PC-3 (cell line): Measurements from ENCODE around the gene DNAJC4. TPM values are rescaled to one million over a fixed set of nuclear protein-coding genes. Genes with fewer than 3 reads are reported as not detected.

ENCODE experiments used
- ATAC-seq: fragments of 200-7000 bp; cut with Tn5 transposase; 2 replicates; pipeline ENCODE4 v1.9.1; 2020; ENCODE audit warnings: mild to moderate bottlenecking, moderate library complexity
- BruUV-seq: library from RNA; stranded (reverse); fragments of 400-500 nt; replicated peaks from 2 replicates; lab custom pipeline; 2021; lab: Mats Ljungman, UMichigan
- CTCF ChIA-PET: fragments of 300-600 bp; sonication (Branson Sonifier 250); formaldehyde crosslinking; loops from one replicate; lab custom pipeline; 2022; ENCODE audit warnings: antibody characterized with exemption; lab: Charles Lee
- POLR2A ChIA-PET: fragments of 300-600 bp; sonication (Branson Sonifier 250); formaldehyde crosslinking; loops from one replicate; lab custom pipeline; 2022; ENCODE audit warnings: antibody characterized with exemption; ENCODE audit not compliant: unreplicated experiment; lab: Charles Lee
- DNase-seq: peaks from one replicate; pipeline ENCODE4 v3.0.0-alpha.2; 2015
- H2AFZ ChIP-seq: fragments of 300-600 bp; sonication (generic); 2 replicates; pipeline ENCODE4 v1.6.0; 2016; ENCODE audit warnings: antibody characterized with exemption, low read length
- H3F3A ChIP-seq: fragments of 300-600 bp; sonication (generic); one replicate; pipeline ENCODE4 v1.6.0; 2017; ENCODE audit warnings: antibody characterized with exemption, low read length, control low read depth, mild to moderate bottlenecking; ENCODE audit not compliant: unreplicated experiment
- H3K27ac ChIP-seq: fragments of 300-600 bp; sonication (generic); 2 replicates; pipeline ENCODE4 v1.5.1; 2016; ENCODE audit warnings: mild to moderate bottlenecking, low read length
- H3K27me3 ChIP-seq: fragments of 300-600 bp; sonication (generic); 2 replicates; pipeline ENCODE4 v1.6.1; 2016; ENCODE audit warnings: low read length, mixed read lengths
- H3K36me3 ChIP-seq: fragments of 300-600 bp; sonication (generic); 2 replicates; pipeline ENCODE4 v1.6.1; 2016; ENCODE audit warnings: low read depth, mixed run types, low read length, mixed read lengths
- H3K4me1 ChIP-seq: fragments of 300-600 bp; sonication (generic); 2 replicates; pipeline ENCODE4 v1.5.1; 2016; ENCODE audit warnings: low read length; ENCODE audit not compliant: insufficient read depth
- H3K4me2 ChIP-seq: fragments of 300-600 bp; sonication (generic); 2 replicates; pipeline ENCODE4 v1.6.0; 2016; ENCODE audit warnings: low read length
- H3K4me3 ChIP-seq: fragments of 300-600 bp; sonication (generic); 2 replicates; pipeline ENCODE4 v1.5.1; 2016; ENCODE audit warnings: mild to moderate bottlenecking, low read length, mixed read lengths
- H3K79me2 ChIP-seq: fragments of 300-600 bp; sonication (generic); 2 replicates; pipeline ENCODE4 v1.6.1; 2017; ENCODE audit warnings: low read length, mixed read lengths
- H3K9ac ChIP-seq: fragments of 300-600 bp; sonication (generic); 2 replicates; pipeline ENCODE4 v1.6.0; 2016; ENCODE audit warnings: mild to moderate bottlenecking, low read length
- H3K9me2 ChIP-seq: fragments of 300-600 bp; sonication (generic); replicated peaks from 2 replicates; pipeline ENCODE4 v1.6.1; 2016; ENCODE audit warnings: mixed run types, low read length, mixed read lengths
- H3K9me3 ChIP-seq: fragments of 300-600 bp; sonication (generic); 2 replicates; pipeline ENCODE4 v1.6.1; 2016; ENCODE audit warnings: low read length, mixed read lengths
- H4K20me1 ChIP-seq: fragments of 300-600 bp; sonication (generic); 2 replicates; pipeline ENCODE4 v1.6.1; 2016; ENCODE audit warnings: low read length, mixed read lengths
- CTCF ChIP-seq: fragments of 300-600 bp; sonication (generic); conservative IDR thresholded peaks from 2 replicates; pipeline ENCODE4 v1.5.1; 2017; ENCODE audit warnings: antibody characterized with exemption, low read depth, mild to moderate bottlenecking, low read length
- EZH2 ChIP-seq: fragments of 300-600 bp; sonication (generic); IDR thresholded peaks from one replicate; pipeline ENCODE4 v1.6.1; 2017; ENCODE audit warnings: antibody characterized with exemption, mild to moderate bottlenecking, low read length; ENCODE audit not compliant: unreplicated experiment
- EZH2phosphoT487 ChIP-seq: fragments of 300-600 bp; sonication (generic); IDR thresholded peaks from 2 replicates; pipeline ENCODE4 v1.6.1; 2018; ENCODE audit warnings: mild to moderate bottlenecking, antibody characterized with exemption, low read length, borderline replicate concordance
- intact Hi-C: fragments of 100-400 bp; cut with micrococcal nuclease; formaldehyde crosslinking; loops from 2 replicates; pipeline ENCODE4 v1.9.0; 2023
- total RNA-seq: library from RNA; depleted of rRNA; stranded (reverse); fragments of >200 nt; gene quantifications from 2 replicates; pipeline ENCODE4 v1.2.3, GENCODE V29; 2014

The DNAJC4 gene
- total RNA-seq, 1 experiment from 2014 or later, result 25.4 TPM

- ATAC-seq, result no peak
- BruUV-seq, result no TSS peak
- H3K9me2 ChIP-seq, result no peaks in the 10 kb centered on the region
- no peaks in the 10 kb centered on the region for H3K9me3 ChIP-seq
- H3F3A ChIP-seq, result no peaks in the 10 kb centered on the region
- no peak overlapping the region for H3K4me3 ChIP-seq
- no peak overlapping the region for H3K9ac ChIP-seq
- intact Hi-C loops, result no loop called here
- H3K27me3 ChIP-seq, result no peaks in the 10 kb centered on the region
- H3K36me3 ChIP-seq, result 0 out of 2 replicates have a peak, but pooled peaks cover 3% of the 10 kb centered on the region
- H3K27ac ChIP-seq, result no peak overlapping the region
- no peak for DNase-seq
- no peak overlapping the region for H3K4me2 ChIP-seq
- H2AFZ ChIP-seq, result no peak overlapping the region
- ChIA-PET POLR2A (no interaction called here), CTCF (no interaction called here)
- TF ChIP-seq CTCF (no peak), EZH2 (no peak), EZH2phosphoT487 (no peak)
- peaks cover 10% of the 10 kb centered on the region for H3K4me1 ChIP-seq
- H3K79me2 ChIP-seq, result no peaks in the 10 kb centered on the region
- no peaks in the 10 kb centered on the region for H4K20me1 ChIP-seq
Observed at GRCh38 chr11:64220271-64220670, 10.1 kb upstream of the DNAJC4 start.

- Histone ChIP-seq H3K9me2 (no peaks in the 10 kb centered on the region), H3K27me3 (no peaks in the 10 kb centered on the region), H2AFZ (no peak overlapping the region), H4K20me1 (no peaks in the 10 kb centered on the region), H3K4me3 (no peak overlapping the region), H3K36me3 (0 out of 2 replicates have a peak, but pooled peaks cover 3% of the 10 kb centered on the region), H3F3A (no peaks in the 10 kb centered on the region), H3K27ac (no peak overlapping the region), H3K79me2 (peaks cover 4% of the 10 kb centered on the region; the same call in 1 of the 2 replicates), H3K4me2 (no peak overlapping the region), H3K9ac (no peak overlapping the region), H3K4me1 (peaks cover 16% of the 10 kb centered on the region), H3K9me3 (no peaks in the 10 kb centered on the region)
- no TSS peak for BruUV-seq
- ChIA-PET POLR2A (no interaction called here), CTCF (no interaction called here)
- DNase-seq (no peak), ATAC-seq (no peak)
- intact Hi-C loops, result no loop called here
- TF ChIP-seq CTCF, result no peak
- no peak for TF ChIP-seq EZH2phosphoT487
- TF ChIP-seq EZH2, result no peak
Observed at GRCh38 chr11:64220798-64221197, 9.6 kb upstream of the DNAJC4 start.

- Histone ChIP-seq H3K4me2 (no peak overlapping the region), H3K79me2 (peaks cover 20% of the 10 kb centered on the region), H3K9me2 (no peaks in the 10 kb centered on the region), H3K27me3 (no peaks in the 10 kb centered on the region), H3K4me1 (peaks cover 28% of the 10 kb centered on the region), H3K9ac (no peak overlapping the region), H3F3A (no peaks in the 10 kb centered on the region), H4K20me1 (no peaks in the 10 kb centered on the region), H3K27ac (no peak overlapping the region), H2AFZ (no peak overlapping the region), H3K9me3 (no peaks in the 10 kb centered on the region), H3K36me3 (0 out of 2 replicates have a peak, but pooled peaks cover 3% of the 10 kb centered on the region), H3K4me3 (no peak overlapping the region)
- BruUV-seq, result no TSS peak
- no peak for DNase-seq
- intact Hi-C loops, result no loop called here
- POLR2A ChIA-PET, result no interaction called here
- no peak for ATAC-seq
- no peak for TF ChIP-seq CTCF
- TF ChIP-seq EZH2phosphoT487, result no peak
- no peak for TF ChIP-seq EZH2
- CTCF ChIA-PET, result no interaction called here
Observed at GRCh38 chr11:64222651-64223000, 7.7 kb upstream of the DNAJC4 start.
